A204.1 (cell line): ENCODE measurements around the gene TMC3.
"Not testable (repeated sequence)": the region's sequence is repeated elsewhere in the genome, so short reads cannot be mapped to it uniquely, and the experiment has no call there.

Source experiments
- FAIRE-seq: peaks from 2 replicates; lab custom pipeline; 2012; peaks lifted over from hg19 to GRCh38; lab: Jason Lieb, UNC

TMC3 gene

DNA sequence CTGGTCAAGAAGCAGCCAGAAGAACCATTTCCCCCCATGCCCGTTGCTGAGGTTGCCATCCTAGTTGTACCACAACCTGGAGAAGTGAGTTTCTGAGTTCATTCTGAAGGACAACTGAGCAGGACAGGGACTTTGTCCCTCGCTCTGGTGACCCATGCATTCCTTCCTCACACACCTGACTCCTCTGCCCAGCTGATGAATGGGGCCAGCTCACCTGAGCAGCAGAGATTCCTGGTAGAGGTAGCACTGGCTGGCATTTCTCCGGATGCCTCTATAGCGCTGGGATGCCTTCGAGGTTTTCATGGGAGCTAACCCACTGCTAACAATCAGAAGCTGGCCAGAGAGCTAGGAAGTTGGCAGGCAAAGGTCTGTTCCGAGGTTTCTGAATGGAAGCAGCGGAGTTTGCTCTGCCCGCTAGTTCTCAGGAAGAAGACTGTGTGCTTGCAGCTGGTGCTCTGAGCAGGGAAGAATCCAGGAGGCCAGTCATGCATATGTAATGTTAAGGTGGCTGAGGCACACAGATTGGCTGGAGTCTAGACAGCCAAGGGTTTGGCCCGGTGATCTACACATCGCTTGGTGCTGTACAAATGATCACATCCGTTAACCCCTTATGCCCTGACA lies at the start of gene TMC3:
Gene TMC3 (minus strand): TSS at position 439 of the 621 bp plus-strand sequence. CDS start 136 bp downstream, at position 303.
- FAIRE-seq: no peak

DNA sequence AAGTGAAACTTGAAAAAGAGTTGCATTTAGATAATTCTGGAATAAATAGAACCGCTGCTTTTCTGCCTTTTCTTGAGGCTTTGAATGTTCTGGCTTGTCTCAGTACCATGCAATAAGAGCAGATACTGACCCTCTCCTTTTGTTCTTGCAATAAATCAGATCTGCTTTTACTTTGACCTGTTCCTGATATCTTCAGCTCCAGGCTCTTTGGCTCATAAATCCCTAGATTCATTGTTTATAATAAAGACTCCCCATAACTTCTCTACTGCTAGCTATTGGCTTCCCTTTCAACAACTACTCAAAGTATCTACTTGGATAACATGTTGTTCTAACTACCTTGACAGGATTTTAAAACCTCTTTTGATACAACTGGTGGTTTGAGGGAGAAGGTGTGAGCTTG lies 47.4 kb upstream of the TMC3 start:
- no peak for FAIRE-seq

DNA sequence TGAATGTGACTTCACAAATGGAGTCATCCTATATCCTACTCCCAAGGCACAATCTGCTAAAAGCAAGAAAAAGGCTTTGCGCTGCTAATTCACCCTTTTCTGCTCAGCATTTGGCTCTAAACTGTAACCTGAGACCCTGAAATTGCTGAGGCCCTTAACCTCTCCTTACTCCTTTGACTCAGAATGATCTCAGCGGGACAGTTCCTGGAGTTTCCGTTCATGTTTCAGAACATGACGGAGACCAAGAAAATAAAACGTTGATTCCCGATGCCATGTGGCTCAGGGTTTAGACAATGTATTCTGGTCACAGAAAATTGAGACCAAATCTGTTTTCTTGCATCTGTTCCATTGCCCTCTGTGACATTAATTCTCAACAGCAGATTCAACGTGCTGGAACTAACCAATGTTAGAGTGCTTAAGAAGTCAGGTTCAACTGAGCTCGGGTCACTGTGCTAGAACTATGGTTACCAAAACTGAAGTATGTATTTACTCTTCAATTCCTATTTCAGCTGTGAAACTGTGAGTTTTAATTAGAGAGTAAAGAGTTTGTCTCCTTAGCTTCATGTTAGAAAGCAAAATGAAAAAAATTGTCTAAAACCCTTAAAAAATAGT lies 45.4 kb upstream of the TMC3 start:
- FAIRE-seq: no peak

DNA sequence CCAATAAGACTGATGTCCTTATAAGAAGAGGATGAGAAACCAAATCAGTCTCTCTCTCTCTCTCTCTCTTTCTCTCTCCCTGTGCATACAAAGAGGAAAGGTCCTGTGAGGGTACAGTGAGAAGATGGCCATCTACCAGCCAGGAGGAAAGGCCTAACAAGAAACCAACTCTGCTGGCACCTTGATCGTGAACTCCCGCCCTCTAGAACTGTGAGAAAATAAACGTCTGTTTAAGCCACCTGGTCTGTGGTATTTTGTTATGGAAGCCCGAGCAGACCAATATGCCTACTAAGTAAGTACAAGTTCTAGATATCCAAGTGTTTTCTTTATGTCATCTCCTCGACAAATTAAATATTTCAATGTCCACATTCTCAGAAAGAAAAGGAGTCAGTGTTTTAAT lies 44.9 kb upstream of the TMC3 start:
- no peak for FAIRE-seq

DNA sequence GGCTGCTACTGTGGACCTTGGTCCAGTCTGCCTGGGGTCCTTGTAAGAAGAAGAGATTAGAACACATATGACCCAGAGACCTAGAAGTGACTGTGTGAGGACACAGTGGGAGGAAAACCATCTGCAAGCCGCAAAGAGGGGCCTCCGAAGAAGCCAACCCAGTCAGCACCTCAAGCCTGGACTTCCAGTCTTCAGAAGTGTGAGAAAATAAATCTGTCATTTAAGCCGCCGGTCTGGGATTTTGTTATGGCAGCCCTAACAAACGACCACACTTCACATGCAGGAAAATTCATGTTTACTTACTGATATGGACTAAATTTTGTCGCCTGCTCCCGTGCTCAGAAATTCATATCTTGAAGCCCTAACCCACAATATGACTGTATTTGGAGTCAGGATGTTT lies 44.4 kb upstream of the TMC3 start:
- no peak for FAIRE-seq

DNA sequence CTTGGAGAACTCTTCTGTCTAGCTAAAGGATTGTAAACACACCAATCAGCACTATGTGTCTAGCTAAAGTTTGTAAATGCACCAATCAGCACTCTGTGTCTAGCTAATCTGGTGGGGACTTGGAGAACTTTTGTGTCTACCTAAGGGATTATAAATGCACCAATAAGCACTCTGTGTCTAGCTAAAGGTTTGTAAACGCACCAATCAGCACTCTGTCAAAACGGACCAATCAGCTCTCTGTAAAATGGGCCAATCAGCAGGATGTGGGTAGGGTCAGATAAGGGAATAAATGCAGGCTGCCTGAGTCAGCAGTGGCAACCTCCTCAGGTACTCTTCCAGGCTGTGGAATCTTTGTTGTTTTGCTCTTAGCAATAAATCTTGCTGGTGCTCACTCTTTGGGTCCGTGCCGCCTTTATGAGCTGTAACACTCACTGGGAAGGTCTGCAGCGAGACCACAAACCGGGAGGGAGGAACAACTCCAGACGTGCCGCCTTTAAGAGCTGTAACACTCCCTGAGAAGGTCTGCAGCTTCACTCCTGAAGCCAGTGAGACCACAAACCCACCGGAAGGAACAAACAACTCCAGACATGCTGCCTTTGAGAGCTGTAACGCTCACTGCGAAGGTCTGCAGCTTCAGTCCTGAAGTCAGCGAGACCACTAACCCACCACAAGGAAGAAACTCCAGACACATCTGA lies 40.4 kb upstream of the TMC3 start:
- not testable (repeated sequence) for FAIRE-seq

- FAIRE-seq: no peak
Observed at GRCh38 chr15:81413851-81414250, 39.8 kb upstream of the TMC3 start.

DNA sequence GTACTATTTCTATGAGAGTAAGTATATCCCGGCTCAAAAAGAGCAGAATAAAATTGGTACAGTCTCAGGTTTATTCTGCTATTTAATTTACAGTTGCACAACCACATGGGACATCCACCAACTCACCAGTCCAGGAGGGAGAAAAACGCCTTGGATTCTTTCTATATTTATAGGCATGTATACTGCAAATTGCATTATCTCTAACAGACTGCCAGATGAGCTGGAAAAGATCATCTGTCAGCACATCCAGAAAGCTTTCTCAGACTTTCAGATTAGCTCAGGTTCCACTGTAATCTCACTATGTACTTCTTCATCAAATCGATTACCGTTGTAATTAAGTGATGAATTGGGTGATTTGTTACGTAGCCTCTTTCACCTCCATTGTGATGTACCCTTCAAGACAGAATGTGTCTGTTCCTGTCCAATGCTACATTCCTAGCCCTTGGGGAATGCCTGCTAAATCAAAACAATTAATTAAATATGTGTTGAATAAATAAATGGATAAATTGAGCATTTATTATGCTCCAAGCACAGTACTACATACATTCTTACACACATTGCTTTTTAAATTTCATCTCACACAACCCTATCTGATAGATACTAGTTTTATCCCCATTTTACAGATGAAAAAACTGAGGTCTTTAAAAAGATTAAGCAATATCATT lies 38.1 kb upstream of the TMC3 start:
- no peak for FAIRE-seq

DNA sequence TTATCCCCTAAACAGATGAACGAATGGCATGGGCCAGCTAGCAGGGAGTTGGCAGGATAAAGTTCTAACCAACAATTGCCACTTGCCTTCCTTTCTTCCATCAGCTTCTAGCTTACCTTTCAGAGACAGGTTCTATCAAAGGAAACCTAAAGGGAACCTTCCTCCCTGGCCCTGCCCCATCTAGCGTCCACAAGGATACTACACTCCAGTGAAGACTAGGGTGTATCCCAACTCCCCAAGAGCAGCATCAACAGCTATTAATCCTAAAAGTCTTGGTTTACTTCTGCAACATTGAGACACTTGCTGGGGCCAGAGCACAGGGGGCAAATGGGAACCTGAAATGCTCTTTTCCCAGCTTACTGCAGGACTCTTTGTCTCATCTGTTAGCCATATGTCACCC lies 37.0 kb upstream of the TMC3 start:
- no peak for FAIRE-seq

DNA sequence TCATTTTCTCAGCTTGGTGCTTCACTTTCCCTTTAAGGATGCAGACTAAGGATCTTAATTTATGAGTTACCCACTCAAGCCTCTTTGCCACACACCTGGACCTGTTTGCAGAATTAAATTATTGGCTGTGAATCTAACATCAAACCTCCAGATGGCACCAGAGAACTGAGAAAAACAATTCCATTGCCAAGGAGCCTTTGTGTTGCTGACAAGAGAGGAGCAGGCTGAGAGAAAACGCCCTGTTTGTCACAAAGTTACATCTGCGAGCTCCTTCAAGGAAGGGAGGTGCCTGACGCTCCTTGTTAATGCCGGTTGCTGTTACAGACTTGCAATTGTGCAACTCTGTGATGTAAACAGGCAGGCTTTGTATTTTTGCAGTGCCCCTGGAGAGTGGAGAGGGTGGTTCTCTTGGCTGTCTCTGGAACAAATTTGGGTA lies 36.3 kb upstream of the TMC3 start:
- no peak for FAIRE-seq

DNA sequence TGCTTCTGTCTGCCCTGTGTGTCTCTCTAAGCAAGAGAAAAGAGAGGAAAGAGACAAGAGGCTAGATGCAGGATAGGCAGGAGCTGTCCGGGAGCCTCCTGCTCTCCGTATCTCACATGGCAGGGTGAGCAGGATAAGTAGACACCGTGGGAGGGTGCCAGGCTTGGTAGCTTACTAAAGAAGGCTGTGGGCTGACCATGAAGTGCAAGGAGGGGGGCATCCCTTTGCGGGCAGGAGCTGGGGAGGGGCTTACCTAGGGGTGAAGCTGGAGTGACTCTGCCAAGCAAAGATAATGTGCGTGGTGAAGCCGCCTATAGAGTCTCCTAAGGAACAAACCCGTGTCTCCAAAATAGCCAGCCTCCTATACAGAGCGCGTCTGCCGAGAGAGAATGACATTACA lies 33.7 kb upstream of the TMC3 start:
- FAIRE-seq: no peak

DNA sequence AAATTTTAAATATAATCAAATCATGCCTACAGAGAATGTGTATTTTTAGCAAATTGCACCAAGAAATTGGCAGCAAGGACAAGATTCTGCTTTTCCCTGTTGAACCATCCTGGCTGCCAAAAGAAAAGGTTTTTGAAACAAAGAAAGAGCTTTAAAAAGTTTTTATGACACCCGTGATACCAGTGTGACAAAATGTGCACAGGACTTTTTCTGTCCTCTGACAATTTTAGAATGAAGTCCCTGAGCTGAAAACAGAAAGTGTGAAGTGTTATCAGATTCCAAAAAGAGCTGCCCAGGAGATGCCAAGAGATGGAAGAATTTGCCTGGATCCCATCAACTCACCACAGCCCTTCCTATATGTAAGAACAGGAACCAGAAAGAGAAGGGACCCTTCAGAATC lies 33.2 kb upstream of the TMC3 start:
- no peak for FAIRE-seq

DNA sequence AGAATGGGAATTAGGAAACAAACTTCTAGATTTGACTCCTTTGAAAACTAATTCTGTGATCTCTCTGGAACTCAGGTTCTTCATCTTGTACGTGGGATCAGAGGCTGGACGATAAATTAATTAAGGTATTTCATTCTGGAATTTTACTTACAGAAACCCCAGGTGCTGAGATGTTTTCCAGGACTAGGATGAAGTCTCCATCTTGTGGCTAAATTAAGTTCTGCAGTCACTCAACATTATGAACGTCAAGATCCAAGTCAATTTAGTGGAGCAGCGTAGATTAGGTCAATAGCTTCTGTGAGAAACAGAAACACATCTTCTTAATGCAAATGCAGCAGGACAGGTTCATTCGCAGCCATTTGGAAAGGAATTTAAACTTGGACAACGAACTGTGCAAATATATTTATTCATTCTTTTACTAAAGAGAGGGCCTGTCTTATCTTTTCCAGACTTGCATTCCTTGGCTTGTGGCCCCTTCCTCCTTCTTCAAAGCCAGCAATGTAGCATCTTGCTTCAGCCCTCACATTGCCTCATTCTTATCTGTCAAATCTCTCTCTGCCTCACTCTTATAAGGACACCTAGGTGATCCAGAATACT lies 26.7 kb upstream of the TMC3 start:
- peak; percentile 58 for FAIRE-seq

DNA sequence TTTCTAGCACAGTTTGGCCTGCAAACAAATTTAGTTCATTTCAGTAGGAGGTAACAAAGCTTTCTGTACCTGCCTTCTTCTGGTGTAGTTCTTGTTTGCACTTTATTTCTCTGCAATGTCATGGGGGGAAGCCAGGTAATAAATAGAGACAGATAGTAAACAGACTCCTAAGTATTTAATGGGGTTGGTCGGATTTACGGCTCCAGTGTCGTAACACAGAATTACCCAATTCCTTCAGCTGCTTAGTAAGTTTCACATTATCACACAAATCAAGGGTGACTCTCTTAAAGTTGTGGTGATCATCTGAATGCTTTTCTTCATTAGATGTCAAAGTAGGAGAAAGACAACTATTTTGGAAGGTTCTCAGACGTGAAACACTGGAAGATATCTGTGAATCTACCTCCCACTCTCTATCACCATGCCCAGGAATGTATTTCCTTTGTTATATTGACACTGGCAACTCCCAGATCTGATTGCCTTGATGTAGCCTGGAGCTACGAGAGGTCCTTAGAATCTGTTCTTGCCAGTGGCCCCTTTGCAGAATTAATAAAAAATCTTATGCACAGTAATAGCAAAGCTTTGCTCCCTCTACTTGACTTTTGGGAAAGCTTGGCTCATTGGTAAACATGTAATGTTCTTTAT lies 25.0 kb upstream of the TMC3 start:
- FAIRE-seq: no peak

DNA sequence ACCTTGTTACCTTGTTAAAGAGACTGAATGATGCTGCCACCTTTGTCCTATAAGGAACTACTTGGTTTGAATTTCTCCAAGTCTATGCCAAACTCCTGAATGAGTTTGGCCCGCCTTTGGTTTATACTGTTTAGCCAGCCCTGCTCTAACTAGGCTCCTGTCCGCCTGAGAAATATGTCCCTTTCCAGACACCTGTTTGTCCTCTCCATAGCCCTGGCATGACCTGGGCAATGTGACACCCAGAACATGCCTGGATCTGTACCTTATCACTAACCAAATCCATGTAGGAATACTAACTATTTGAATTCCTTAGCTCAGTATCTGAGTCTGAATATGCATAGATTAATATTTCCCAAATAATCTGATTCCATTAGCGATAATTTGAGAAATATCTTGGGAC lies 24.4 kb upstream of the TMC3 start:
- no peak for FAIRE-seq

GRCh38 chr15:81394603-81395002 lies 20.6 kb upstream of the TMC3 start:
- no peak for FAIRE-seq

DNA sequence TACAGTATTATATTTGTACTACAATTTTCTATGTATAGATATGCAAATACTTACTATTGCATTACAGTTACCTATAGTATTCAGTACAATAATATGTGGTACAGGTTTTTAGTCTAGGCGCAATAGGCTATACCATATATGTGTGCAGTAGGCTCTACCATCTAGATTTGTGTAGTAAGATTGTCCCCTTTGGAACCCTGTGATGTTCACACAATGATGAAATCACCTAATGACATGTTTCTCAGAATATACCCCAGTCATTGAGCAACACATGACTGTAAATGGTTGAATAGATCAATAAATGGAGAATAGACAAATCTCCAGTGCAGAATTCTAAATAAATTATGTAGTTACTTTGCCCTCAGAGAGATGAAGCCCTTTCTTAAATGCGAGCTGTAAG lies 17.6 kb upstream of the TMC3 start:
- FAIRE-seq: no peak

DNA sequence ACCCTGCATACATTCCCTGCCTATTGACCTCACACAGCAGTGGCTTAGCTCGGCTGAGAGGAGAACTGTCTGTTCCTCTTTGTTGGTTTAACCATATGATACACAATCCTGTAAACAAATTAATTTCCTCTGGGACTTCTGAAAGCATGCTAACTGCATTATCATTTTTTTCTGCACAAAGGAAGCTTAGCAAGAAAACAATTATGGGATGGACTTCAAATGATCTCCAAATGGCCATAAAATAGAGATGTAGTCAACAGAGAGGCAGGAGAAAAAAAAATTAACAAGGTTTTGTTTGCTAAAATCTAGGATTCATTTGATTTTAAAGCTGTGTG lies 14.4 kb upstream of the TMC3 start:
- no peak for FAIRE-seq

DNA sequence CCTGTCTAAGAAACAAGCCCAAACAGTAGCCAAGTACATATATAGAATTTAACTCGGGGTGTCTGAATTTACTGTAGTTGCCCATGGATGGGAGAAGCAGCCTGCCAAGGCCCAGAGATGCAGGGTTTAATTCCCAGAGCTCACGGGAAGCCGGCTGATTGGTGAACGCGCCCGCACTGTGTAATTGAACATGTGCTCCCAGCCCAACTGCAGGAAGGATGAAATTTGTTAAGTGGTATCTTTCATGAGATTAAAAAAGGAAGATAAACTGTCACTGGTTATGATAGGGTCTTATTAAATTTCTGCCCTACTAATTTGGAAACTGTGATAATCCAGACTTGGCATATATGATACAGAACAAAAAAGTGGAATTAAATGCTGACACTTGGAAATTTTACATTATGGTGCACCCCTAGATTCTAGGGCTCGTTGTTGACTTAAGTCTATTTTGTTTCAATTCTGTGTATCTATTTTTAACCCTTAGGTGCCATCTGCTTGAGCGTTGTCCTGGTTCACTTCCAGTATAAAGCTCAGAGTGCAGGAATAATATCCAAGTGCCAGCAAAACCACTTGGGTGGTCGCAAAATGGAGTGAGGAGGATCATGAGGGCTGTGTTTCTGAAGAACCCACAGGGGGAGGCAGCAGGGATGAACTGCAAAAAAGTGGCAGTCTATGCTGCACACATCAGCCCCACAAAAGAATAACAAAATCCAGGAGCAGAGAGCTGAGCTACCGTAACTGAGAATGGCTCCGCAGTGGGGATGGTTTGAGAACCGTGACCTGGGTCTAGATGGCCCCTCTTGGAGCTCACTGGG lies 13.8 kb upstream of the TMC3 start:
- FAIRE-seq: no peak

DNA sequence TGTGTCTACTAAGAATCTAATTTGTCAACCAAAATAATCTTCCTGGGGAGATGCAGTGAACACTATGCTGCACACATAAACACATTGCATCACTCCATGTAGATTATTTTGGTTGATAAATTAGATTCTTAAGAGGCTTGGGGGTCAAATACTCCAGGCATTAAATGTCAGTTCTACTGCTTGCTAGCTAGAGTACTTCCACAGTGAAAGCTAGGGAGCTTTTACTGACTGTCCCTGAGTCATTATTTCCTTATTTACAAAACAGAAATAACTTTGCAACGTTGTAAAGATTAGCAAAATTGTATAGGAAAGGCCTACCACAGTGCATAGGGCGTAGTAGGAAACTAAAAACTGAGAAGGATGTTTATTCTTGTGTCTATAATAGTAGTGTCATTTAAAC lies 12.9 kb upstream of the TMC3 start:
- no peak for FAIRE-seq

GRCh38 chr15:81385721-81386076 lies 11.7 kb upstream of the TMC3 start:
- FAIRE-seq: no peak
